H1 (cell line): Measurements from ENCODE around the gene NRXN3. TPM values are rescaled to one million over a fixed set of nuclear protein-coding genes. Genes with fewer than 3 reads are reported as not detected.

Source experiments
- CBX8 ChIP-seq: fragments of 300-800, 300-1000 bp; sonication (generic); IDR thresholded peaks from 2 replicates; pipeline ENCODE4 v1.7.1; 2016; ENCODE audit warnings: low read depth, low read length, borderline replicate concordance
- CREB1 ChIP-seq: IDR thresholded peaks from 2 replicates; pipeline ENCODE4 v1.6.1; 2012; ENCODE audit warnings: inconsistent platforms
- GABPA ChIP-seq: IDR thresholded peaks from 2 replicates; pipeline ENCODE4 v1.6.1; 2011; ENCODE audit warnings: mild to moderate bottlenecking, low read length, moderate library complexity, borderline replicate concordance; ENCODE audit not compliant: insufficient read depth
- KDM1A ChIP-seq: fragments of 200-600, 300-600 bp; sonication (generic); IDR thresholded peaks from 2 replicates; pipeline ENCODE4 v1.7.1; 2016; ENCODE audit warnings: mild to moderate bottlenecking, low read length, borderline replicate concordance
- RFX5 ChIP-seq: IDR thresholded peaks from 2 replicates; pipeline ENCODE4 v1.6.1; 2011; ENCODE audit warnings: low read depth, low read length, improper control_type of control experiment, borderline replicate concordance
- SAP30 ChIP-seq: fragments of 300-600 bp; sonication (generic); IDR thresholded peaks from 2 replicates; pipeline ENCODE4 v1.7.1; 2012; ENCODE audit warnings: low read length, moderate library complexity, mild to moderate bottlenecking, inconsistent platforms; ENCODE audit not compliant: insufficient read depth, insufficient replicate concordance
- TAF7 ChIP-seq: optimal IDR thresholded peaks from 2 replicates; pipeline ENCODE3; 2011; ENCODE audit warnings: low read depth, mild to moderate bottlenecking, inconsistent platforms, low read length, moderate library complexity, borderline replicate concordance
- polyA plus RNA-seq, 7 experiments: library from polyadenylated mRNA; depleted of rRNA in 3 of 7; stranded (reverse) in 5 of 7; unstranded in 2 of 7; fragments of >200 nt in 5 of 7; fragments of 200-250 nt in 2 of 7; gene quantifications; 1 replicate in 5 of 7; 2 replicates in 1 of 7; 4 replicates in 1 of 7; pipeline versions ENCODE4 v1.2.1 to v1.2.3, GENCODE V29; 2011 to 2013; ENCODE audit warnings: missing spikeins in 2 of 7, mixed read lengths in 2 of 7
- total RNA-seq: library from RNA; stranded (reverse); fragmentation: NEBNext Ultra II Directional; extraction: Animal tissue kit (Norgen Biotek cat#: 25700); gene quantifications from 2 replicates; pipeline ENCODE4 v1.2.1, GENCODE V29; 2021
- TF ChIP-seq, protein P1 (sequence below): fragments of 300-600 bp; sonication (generic); IDR thresholded peaks from 2 replicates; pipeline ENCODE4 v1.7.1; 2012; ENCODE audit warnings: low read length, moderate library complexity, mild to moderate bottlenecking, inconsistent platforms; ENCODE audit not compliant: insufficient replicate concordance
- TF ChIP-seq, protein P2 (sequence below): IDR thresholded peaks from 2 replicates; pipeline ENCODE4 v1.6.1; 2011; ENCODE audit warnings: low read depth, mild to moderate bottlenecking, low read length; ENCODE audit not compliant: insufficient read depth

Gene NRXN3
- total and polyA plus RNA-seq, 2 of the 8 experiments (the other 6 are each of a cell fraction or from before 2014, with no cell fraction given): 2.6 to 4.1 TPM

DNA sequence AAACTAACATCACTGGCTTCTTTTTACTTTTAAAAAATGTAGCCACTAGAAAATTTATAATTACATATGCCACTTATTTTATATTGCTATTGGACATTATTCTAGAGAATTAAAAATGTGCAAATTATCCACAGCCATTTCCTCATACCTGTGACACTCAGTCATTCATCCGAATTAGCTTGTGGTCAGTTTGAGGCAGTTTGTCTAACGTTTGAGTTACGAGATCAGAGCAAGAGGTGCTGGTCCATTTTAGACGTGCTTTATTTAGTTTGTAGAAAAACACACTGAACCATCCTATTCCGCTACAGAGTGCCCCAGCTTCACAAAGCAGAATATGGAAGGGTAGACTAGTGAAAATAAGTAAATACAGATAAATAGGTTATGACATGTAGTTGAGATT, 513.0 kb downstream of the NRXN3 start (continued):
- TF ChIP-seq, protein P1, sequence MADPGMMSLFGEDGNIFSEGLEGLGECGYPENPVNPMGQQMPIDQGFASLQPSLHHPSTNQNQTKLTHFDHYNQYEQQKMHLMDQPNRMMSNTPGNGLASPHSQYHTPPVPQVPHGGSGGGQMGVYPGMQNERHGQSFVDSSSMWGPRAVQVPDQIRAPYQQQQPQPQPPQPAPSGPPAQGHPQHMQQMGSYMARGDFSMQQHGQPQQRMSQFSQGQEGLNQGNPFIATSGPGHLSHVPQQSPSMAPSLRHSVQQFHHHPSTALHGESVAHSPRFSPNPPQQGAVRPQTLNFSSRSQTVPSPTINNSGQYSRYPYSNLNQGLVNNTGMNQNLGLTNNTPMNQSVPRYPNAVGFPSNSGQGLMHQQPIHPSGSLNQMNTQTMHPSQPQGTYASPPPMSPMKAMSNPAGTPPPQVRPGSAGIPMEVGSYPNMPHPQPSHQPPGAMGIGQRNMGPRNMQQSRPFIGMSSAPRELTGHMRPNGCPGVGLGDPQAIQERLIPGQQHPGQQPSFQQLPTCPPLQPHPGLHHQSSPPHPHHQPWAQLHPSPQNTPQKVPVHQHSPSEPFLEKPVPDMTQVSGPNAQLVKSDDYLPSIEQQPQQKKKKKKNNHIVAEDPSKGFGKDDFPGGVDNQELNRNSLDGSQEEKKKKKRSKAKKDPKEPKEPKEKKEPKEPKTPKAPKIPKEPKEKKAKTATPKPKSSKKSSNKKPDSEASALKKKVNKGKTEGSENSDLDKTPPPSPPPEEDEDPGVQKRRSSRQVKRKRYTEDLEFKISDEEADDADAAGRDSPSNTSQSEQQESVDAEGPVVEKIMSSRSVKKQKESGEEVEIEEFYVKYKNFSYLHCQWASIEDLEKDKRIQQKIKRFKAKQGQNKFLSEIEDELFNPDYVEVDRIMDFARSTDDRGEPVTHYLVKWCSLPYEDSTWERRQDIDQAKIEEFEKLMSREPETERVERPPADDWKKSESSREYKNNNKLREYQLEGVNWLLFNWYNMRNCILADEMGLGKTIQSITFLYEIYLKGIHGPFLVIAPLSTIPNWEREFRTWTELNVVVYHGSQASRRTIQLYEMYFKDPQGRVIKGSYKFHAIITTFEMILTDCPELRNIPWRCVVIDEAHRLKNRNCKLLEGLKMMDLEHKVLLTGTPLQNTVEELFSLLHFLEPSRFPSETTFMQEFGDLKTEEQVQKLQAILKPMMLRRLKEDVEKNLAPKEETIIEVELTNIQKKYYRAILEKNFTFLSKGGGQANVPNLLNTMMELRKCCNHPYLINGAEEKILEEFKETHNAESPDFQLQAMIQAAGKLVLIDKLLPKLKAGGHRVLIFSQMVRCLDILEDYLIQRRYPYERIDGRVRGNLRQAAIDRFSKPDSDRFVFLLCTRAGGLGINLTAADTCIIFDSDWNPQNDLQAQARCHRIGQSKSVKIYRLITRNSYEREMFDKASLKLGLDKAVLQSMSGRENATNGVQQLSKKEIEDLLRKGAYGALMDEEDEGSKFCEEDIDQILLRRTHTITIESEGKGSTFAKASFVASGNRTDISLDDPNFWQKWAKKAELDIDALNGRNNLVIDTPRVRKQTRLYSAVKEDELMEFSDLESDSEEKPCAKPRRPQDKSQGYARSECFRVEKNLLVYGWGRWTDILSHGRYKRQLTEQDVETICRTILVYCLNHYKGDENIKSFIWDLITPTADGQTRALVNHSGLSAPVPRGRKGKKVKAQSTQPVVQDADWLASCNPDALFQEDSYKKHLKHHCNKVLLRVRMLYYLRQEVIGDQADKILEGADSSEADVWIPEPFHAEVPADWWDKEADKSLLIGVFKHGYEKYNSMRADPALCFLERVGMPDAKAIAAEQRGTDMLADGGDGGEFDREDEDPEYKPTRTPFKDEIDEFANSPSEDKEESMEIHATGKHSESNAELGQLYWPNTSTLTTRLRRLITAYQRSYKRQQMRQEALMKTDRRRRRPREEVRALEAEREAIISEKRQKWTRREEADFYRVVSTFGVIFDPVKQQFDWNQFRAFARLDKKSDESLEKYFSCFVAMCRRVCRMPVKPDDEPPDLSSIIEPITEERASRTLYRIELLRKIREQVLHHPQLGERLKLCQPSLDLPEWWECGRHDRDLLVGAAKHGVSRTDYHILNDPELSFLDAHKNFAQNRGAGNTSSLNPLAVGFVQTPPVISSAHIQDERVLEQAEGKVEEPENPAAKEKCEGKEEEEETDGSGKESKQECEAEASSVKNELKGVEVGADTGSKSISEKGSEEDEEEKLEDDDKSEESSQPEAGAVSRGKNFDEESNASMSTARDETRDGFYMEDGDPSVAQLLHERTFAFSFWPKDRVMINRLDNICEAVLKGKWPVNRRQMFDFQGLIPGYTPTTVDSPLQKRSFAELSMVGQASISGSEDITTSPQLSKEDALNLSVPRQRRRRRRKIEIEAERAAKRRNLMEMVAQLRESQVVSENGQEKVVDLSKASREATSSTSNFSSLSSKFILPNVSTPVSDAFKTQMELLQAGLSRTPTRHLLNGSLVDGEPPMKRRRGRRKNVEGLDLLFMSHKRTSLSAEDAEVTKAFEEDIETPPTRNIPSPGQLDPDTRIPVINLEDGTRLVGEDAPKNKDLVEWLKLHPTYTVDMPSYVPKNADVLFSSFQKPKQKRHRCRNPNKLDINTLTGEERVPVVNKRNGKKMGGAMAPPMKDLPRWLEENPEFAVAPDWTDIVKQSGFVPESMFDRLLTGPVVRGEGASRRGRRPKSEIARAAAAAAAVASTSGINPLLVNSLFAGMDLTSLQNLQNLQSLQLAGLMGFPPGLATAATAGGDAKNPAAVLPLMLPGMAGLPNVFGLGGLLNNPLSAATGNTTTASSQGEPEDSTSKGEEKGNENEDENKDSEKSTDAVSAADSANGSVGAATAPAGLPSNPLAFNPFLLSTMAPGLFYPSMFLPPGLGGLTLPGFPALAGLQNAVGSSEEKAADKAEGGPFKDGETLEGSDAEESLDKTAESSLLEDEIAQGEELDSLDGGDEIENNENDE: no peak
- TF ChIP-seq TAF7: no peak
- no peak for TF ChIP-seq CREB1
- no peak for TF ChIP-seq RFX5
- TF ChIP-seq, protein P2, sequence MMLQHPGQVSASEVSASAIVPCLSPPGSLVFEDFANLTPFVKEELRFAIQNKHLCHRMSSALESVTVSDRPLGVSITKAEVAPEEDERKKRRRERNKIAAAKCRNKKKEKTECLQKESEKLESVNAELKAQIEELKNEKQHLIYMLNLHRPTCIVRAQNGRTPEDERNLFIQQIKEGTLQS: no peak
- TF ChIP-seq CBX8: no peak
- no peak for TF ChIP-seq SAP30
- TF ChIP-seq GABPA: no peak
- no peak for TF ChIP-seq KDM1A
- TF ChIP-seq, all 59 proteins: peak for 0
